IMR-90 (cell line): ENCODE measurements around the gene GPC5. TPM values are rescaled to one million over a fixed set of nuclear protein-coding genes. Genes with fewer than 3 reads are reported as not detected.

Experiments used
- ATAC-seq: fragments of 200-7000 bp; cut with Tn5 transposase; 2 replicates; pipeline ENCODE4 v1.9.1; 2020; ENCODE audit warnings: low read depth, mild to moderate bottlenecking, moderate library complexity
- BruUV-seq: library from RNA; stranded (reverse); fragments of 400-500 nt; replicated peaks from 2 replicates; lab custom pipeline; 2021; lab: Mats Ljungman, UMichigan
- CTCF ChIA-PET: fragments of 300-600 bp; formaldehyde crosslinking; extraction: SDS; loops from one replicate; lab custom pipeline; 2021; ENCODE audit warnings: antibody characterized with exemption; lab: Yijun Ruan, JAX
- POLR2A ChIA-PET: fragments of 300-600 bp; sonication (Branson Sonifier 250); formaldehyde crosslinking; loops from one replicate; lab custom pipeline; 2022; ENCODE audit warnings: antibody characterized with exemption; ENCODE audit not compliant: unreplicated experiment; lab: Charles Lee
- DNase-seq: peaks from one replicate; pipeline ENCODE4 v3.0.0; 2013
- H2AFZ ChIP-seq: replicated peaks from 2 replicates; pipeline ENCODE3; 2013; ENCODE audit warnings: low read length, mild to moderate bottlenecking; ENCODE audit not compliant: poor library complexity
- H2AK5ac ChIP-seq: 2 replicates; pipeline ENCODE4 v1.6.1; 2013; ENCODE audit warnings: low read depth, low read length, inconsistent platforms
- H2AK9ac ChIP-seq: replicated peaks from 2 replicates; pipeline ENCODE3; 2013; ENCODE audit warnings: mild to moderate bottlenecking, low read depth, low read length, moderate library complexity; ENCODE audit not compliant: poor library complexity
- H2BK120ac ChIP-seq: 2 replicates; pipeline ENCODE4 v1.6.1; 2013; ENCODE audit warnings: low read depth, low read length, inconsistent platforms
- H2BK15ac ChIP-seq: 3 replicates; pipeline ENCODE4 v1.6.1; 2013; ENCODE audit warnings: low read depth, low read length, inconsistent platforms
- H2BK20ac ChIP-seq: 2 replicates; pipeline ENCODE4 v1.6.1; 2013; ENCODE audit warnings: low read depth, mild to moderate bottlenecking, inconsistent platforms, low read length, moderate library complexity
- H2BK5ac ChIP-seq: 2 replicates; pipeline ENCODE4 v1.6.1; 2013; ENCODE audit warnings: mild to moderate bottlenecking, low read depth, low read length, inconsistent platforms; ENCODE audit not compliant: poor library complexity, severe bottlenecking
- H3K14ac ChIP-seq: replicated peaks from 2 replicates; pipeline ENCODE4 v1.6.1; 2013; ENCODE audit warnings: low read depth, low read length, inconsistent platforms
- H3K18ac ChIP-seq: 2 replicates; pipeline ENCODE4 v1.6.1; 2013; ENCODE audit warnings: low read depth, low read length, control low read depth
- H3K23ac ChIP-seq: 2 replicates; pipeline ENCODE4 v1.6.1; 2013; ENCODE audit warnings: low read depth, low read length, inconsistent platforms
- H3K27ac ChIP-seq: 2 replicates; pipeline ENCODE4 v1.5.1; 2013; ENCODE audit warnings: mild to moderate bottlenecking, control low read depth, low read length; ENCODE audit not compliant: insufficient read depth
- H3K27me3 ChIP-seq: 2 replicates; pipeline ENCODE4 v1.6.1; 2013; ENCODE audit warnings: low read length; ENCODE audit not compliant: control insufficient read depth, insufficient read depth
- H3K36me3 ChIP-seq: 2 replicates; pipeline ENCODE4 v1.6.1; 2013; ENCODE audit warnings: low read length, mixed read lengths; ENCODE audit not compliant: control insufficient read depth, insufficient read depth
- H3K4ac ChIP-seq: 2 replicates; pipeline ENCODE4 v1.6.1; 2013; ENCODE audit warnings: low read depth, low read length, inconsistent platforms
- H3K4me1 ChIP-seq: 2 replicates; pipeline ENCODE4 v1.6.1; 2013; ENCODE audit warnings: low read length, mixed read lengths; ENCODE audit not compliant: control insufficient read depth, insufficient read depth
- H3K4me2 ChIP-seq: 2 replicates; pipeline ENCODE4 v1.6.1; 2013; ENCODE audit warnings: low read depth, mild to moderate bottlenecking, control low read depth, low read length, moderate library complexity
- H3K4me3 ChIP-seq: 2 replicates; pipeline ENCODE4 v1.5.1; 2013; ENCODE audit warnings: low read depth, mild to moderate bottlenecking, control low read depth, low read length, moderate library complexity; ENCODE audit not compliant: insufficient read depth
- H3K56ac ChIP-seq: 2 replicates; pipeline ENCODE4 v1.6.1; 2013; ENCODE audit warnings: low read length, inconsistent platforms; ENCODE audit not compliant: insufficient read depth; ENCODE audit errors: extremely low read depth
- H3K79me1 ChIP-seq, 2 experiments: 2 replicates each; pipeline ENCODE4 v1.6.1; 2013; ENCODE audit warnings: low read length in 2 of 2, inconsistent platforms in 1 of 2, low read depth in 1 of 2
- H3K9ac ChIP-seq: 2 replicates; pipeline ENCODE4 v1.6.1; 2013; ENCODE audit warnings: low read depth, low read length, control low read depth
- H3K9me1 ChIP-seq: 2 replicates; pipeline ENCODE4 v1.6.1; 2013; ENCODE audit warnings: low read length, inconsistent platforms; ENCODE audit not compliant: insufficient read depth
- H3K9me3 ChIP-seq: 2 replicates; pipeline ENCODE4 v1.6.1; 2013; ENCODE audit warnings: low read length; ENCODE audit not compliant: control insufficient read depth, insufficient read depth
- H4K20me1 ChIP-seq: 2 replicates; pipeline ENCODE4 v1.6.1; 2013; ENCODE audit warnings: low read length, inconsistent platforms; ENCODE audit not compliant: insufficient read depth
- H4K5ac ChIP-seq: 2 replicates; pipeline ENCODE4 v1.6.1; 2013; ENCODE audit warnings: mild to moderate bottlenecking, low read depth, low read length, control low read depth
- H4K8ac ChIP-seq, 2 experiments: 2 replicates each; pipeline ENCODE4 v1.6.1; 2013; ENCODE audit warnings: low read depth in 2 of 2, low read length in 2 of 2, control low read depth in 1 of 2, inconsistent platforms in 1 of 2
- H4K91ac ChIP-seq: 2 replicates; pipeline ENCODE4 v1.6.1; 2013; ENCODE audit warnings: low read depth, low read length, inconsistent platforms; ENCODE audit not compliant: insufficient read depth
- CEBPB ChIP-seq: IDR thresholded peaks from 2 replicates; pipeline ENCODE4 v1.6.1; 2012; ENCODE audit warnings: low read depth, low read length, improper control_type of control experiment
- MAFK ChIP-seq: IDR thresholded peaks from 2 replicates; pipeline ENCODE4 v1.6.1; 2012; ENCODE audit warnings: low read depth, low read length, improper control_type of control experiment
- SMC3 ChIP-seq: fragments of 150-350 bp; IDR thresholded peaks from 2 replicates; pipeline ENCODE4 v1.6.1; 2016; ENCODE audit warnings: low read depth, mild to moderate bottlenecking, antibody characterized with exemption, low read length, moderate library complexity
- WGBS, 2 experiments: methylation state at CpG; one replicate each; pipeline versions ENCODE4 v1.1.5 to v1.1.7; 2013; ENCODE audit warnings: missing lambda C conversion rate in 2 of 2; ENCODE audit not compliant: insufficient read length in 1 of 2; ENCODE audit errors: extremely low coverage in 2 of 2; 5-methylcytosine and 5-hydroxymethylcytosine counted together
- dilution Hi-C: fragments of 300-500 bp; cut with HindIII; formaldehyde crosslinking; loops from one replicate; pipeline ENCODE4 v1.14.3; 2018; ENCODE audit warnings: low sequenced_read_pairs; ENCODE audit not compliant: unreplicated experiment
- in situ Hi-C: fragments of 300-500 bp; cut with MboI; formaldehyde crosslinking; loops from 3 replicates; pipeline ENCODE4 v1.14.3; 2019; ENCODE audit warnings: low sequenced_read_pairs, inconsistent platforms, mixed read lengths
- intact Hi-C: fragments of 100-400 bp; cut with micrococcal nuclease; formaldehyde crosslinking; loops from 2 replicates; pipeline ENCODE4 v1.10.0; 2022
- polyA plus RNA-seq, 3 experiments: library from polyadenylated mRNA; depleted of rRNA; stranded (reverse); fragments of >200 nt; gene quantifications; 2 replicates each; pipeline ENCODE4 v1.2.3, GENCODE V29; 2012; ENCODE audit warnings: low replicate concordance in 1 of 3
- total RNA-seq: library from RNA; depleted of rRNA; stranded (reverse); fragments of >200 nt; gene quantifications from 2 replicates; pipeline ENCODE4 v1.2.3, GENCODE V29; 2012

GPC5 gene
- total and polyA plus RNA-seq, 2 of the 4 experiments (the other 2 are of a cell fraction), result 0.94 to 1.8 TPM

GRCh38 chr13:91664039-91664438 is 265.6 kb downstream of the GPC5 start:
- WGBS, 2 experiments, result no CpG with 5 or more reads among the region's 3 CpGs
- Histone ChIP-seq H2AFZ (no peak overlapping the region), H3K9me3 (no peaks in the 10 kb centered on the region), H3K23ac (no peak overlapping the region), H3K56ac (no peak overlapping the region), H4K20me1 (no peaks in the 10 kb centered on the region), H3K18ac (no peak overlapping the region), H3K36me3 (no peaks in the 10 kb centered on the region), H4K8ac (no peak overlapping the region), H2AK9ac (no peak overlapping the region), H3K27ac (no peak overlapping the region), H3K4me1 (no peaks in the 10 kb centered on the region), H3K27me3 (no peaks in the 10 kb centered on the region), H2AK5ac (no peak overlapping the region), H3K4me2 (no peak overlapping the region), H3K4me3 (no peak overlapping the region), H3K4ac (no peak overlapping the region), H2BK120ac (no peak overlapping the region), H3K9me1 (no peaks in the 10 kb centered on the region), H3K14ac (no peak overlapping the region), H2BK5ac (no peak overlapping the region), H3K79me1 (no peaks in the 10 kb centered on the region), H4K5ac (no peak overlapping the region), H2BK15ac (no peak overlapping the region), H2BK20ac (no peak overlapping the region), H4K91ac (no peak overlapping the region), H3K9ac (no peak overlapping the region)
- intact Hi-C loops, result no loop called here
- no peak for TF ChIP-seq SMC3
- TF ChIP-seq CEBPB, result peak; percentile 49
- TF ChIP-seq MAFK, result no peak
- DNase-seq (peak; percentile 35), ATAC-seq (no peak)
- ChIA-PET CTCF (no interaction called here), POLR2A (no interaction called here)
- BruUV-seq, result no TSS peak
- dilution Hi-C loops, result no loop called here
- in situ Hi-C loops, result no loop called here
